Adrenal gland (tissue), 5 donors: ENCODE data around the gene ANO10.

Experiments
- POLR2A ChIP-seq, 2 donors: fragments of 450-650 bp; IDR thresholded peaks; one replicate each; pipeline ENCODE4 v1.6.1; 2017; ENCODE audit warnings: antibody characterized with exemption in 2 of 2, mild to moderate bottlenecking in 2 of 2, moderate library complexity in 1 of 2
- TF ChIP-seq, protein P1 (sequence below), 6 experiments: fragments of 450-650 bp in 4 of 6; fragments of 200-600 bp in 2 of 6; sonication (generic) in 1 of 6; IDR thresholded peaks; 1 replicate in 5 of 6; 2 replicates in 1 of 6; pipeline versions ENCODE4 v1.5.1 to v1.8.0; 2016 to 2021; ENCODE audit warnings: antibody characterized with exemption in 6 of 6, mild to moderate bottlenecking in 2 of 6, moderate library complexity in 1 of 6
- donor health status: DM: no; HTN: no; CAD: no.

DNA sequence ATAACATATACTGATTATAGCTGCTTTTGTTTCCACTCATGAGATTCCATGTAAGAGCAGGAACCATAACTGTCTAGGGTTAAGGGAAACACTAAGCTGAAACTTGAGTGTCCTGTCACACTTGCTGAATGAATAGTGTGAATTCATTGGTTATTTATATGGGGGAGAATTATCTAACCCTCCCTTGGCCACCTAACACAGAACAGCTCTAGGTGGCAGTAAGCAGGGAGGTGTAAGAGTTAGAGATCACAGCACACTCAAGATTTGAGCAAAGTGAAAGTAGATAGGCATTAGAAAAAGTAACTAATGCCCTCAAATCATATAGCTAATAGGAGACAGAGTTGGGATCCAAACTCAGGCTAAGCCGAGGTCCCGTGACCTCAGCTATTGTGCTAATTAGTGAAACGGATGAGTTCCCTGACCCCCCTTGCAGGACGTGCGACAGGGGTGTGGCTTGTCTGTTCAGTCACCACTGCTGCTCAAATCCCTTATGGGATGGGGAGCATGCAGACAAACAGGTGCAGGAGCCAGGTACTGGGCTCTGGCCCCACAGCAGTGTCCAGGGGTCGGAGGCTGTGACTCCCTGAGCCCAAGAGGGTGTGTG is 27.7 kb upstream of the ANO10 start:
- TF ChIP-seq, protein P1, sequence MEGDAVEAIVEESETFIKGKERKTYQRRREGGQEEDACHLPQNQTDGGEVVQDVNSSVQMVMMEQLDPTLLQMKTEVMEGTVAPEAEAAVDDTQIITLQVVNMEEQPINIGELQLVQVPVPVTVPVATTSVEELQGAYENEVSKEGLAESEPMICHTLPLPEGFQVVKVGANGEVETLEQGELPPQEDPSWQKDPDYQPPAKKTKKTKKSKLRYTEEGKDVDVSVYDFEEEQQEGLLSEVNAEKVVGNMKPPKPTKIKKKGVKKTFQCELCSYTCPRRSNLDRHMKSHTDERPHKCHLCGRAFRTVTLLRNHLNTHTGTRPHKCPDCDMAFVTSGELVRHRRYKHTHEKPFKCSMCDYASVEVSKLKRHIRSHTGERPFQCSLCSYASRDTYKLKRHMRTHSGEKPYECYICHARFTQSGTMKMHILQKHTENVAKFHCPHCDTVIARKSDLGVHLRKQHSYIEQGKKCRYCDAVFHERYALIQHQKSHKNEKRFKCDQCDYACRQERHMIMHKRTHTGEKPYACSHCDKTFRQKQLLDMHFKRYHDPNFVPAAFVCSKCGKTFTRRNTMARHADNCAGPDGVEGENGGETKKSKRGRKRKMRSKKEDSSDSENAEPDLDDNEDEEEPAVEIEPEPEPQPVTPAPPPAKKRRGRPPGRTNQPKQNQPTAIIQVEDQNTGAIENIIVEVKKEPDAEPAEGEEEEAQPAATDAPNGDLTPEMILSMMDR (IDR thresholded peaks at IDR 0.05), result no peak
- no peak for TF ChIP-seq POLR2A (IDR thresholded peaks at IDR 0.05)
